IMR-90 (cell line): ENCODE measurements around the gene RIMBP2. TPM values are rescaled to one million over a fixed set of nuclear protein-coding genes. Genes with fewer than 3 reads are reported as not detected.

Source experiments
- ATAC-seq: fragments of 200-7000 bp; cut with Tn5 transposase; 2 replicates; pipeline ENCODE4 v1.9.1; 2020; ENCODE audit warnings: low read depth, mild to moderate bottlenecking, moderate library complexity
- BruUV-seq: library from RNA; stranded (reverse); fragments of 400-500 nt; replicated peaks from 2 replicates; lab custom pipeline; 2021; lab: Mats Ljungman, UMichigan
- CTCF ChIA-PET: fragments of 300-600 bp; formaldehyde crosslinking; extraction: SDS; loops from one replicate; lab custom pipeline; 2021; ENCODE audit warnings: antibody characterized with exemption; lab: Yijun Ruan, JAX
- POLR2A ChIA-PET: fragments of 300-600 bp; sonication (Branson Sonifier 250); formaldehyde crosslinking; loops from one replicate; lab custom pipeline; 2022; ENCODE audit warnings: antibody characterized with exemption; ENCODE audit not compliant: unreplicated experiment; lab: Charles Lee
- DNase-seq: peaks from one replicate; pipeline ENCODE4 v3.0.0; 2013
- H2AFZ ChIP-seq: replicated peaks from 2 replicates; pipeline ENCODE3; 2013; ENCODE audit warnings: low read length, mild to moderate bottlenecking; ENCODE audit not compliant: poor library complexity
- H2AK5ac ChIP-seq: 2 replicates; pipeline ENCODE4 v1.6.1; 2013; ENCODE audit warnings: low read depth, low read length, inconsistent platforms
- H2AK9ac ChIP-seq: replicated peaks from 2 replicates; pipeline ENCODE3; 2013; ENCODE audit warnings: mild to moderate bottlenecking, low read depth, low read length, moderate library complexity; ENCODE audit not compliant: poor library complexity
- H2BK120ac ChIP-seq: 2 replicates; pipeline ENCODE4 v1.6.1; 2013; ENCODE audit warnings: low read depth, low read length, inconsistent platforms
- H2BK15ac ChIP-seq: 3 replicates; pipeline ENCODE4 v1.6.1; 2013; ENCODE audit warnings: low read depth, low read length, inconsistent platforms
- H2BK20ac ChIP-seq: 2 replicates; pipeline ENCODE4 v1.6.1; 2013; ENCODE audit warnings: low read depth, mild to moderate bottlenecking, inconsistent platforms, low read length, moderate library complexity
- H2BK5ac ChIP-seq: 2 replicates; pipeline ENCODE4 v1.6.1; 2013; ENCODE audit warnings: mild to moderate bottlenecking, low read depth, low read length, inconsistent platforms; ENCODE audit not compliant: poor library complexity, severe bottlenecking
- H3K14ac ChIP-seq: replicated peaks from 2 replicates; pipeline ENCODE4 v1.6.1; 2013; ENCODE audit warnings: low read depth, low read length, inconsistent platforms
- H3K18ac ChIP-seq: 2 replicates; pipeline ENCODE4 v1.6.1; 2013; ENCODE audit warnings: low read depth, low read length, control low read depth
- H3K23ac ChIP-seq: 2 replicates; pipeline ENCODE4 v1.6.1; 2013; ENCODE audit warnings: low read depth, low read length, inconsistent platforms
- H3K27ac ChIP-seq: 2 replicates; pipeline ENCODE4 v1.5.1; 2013; ENCODE audit warnings: mild to moderate bottlenecking, control low read depth, low read length; ENCODE audit not compliant: insufficient read depth
- H3K27me3 ChIP-seq: 2 replicates; pipeline ENCODE4 v1.6.1; 2013; ENCODE audit warnings: low read length; ENCODE audit not compliant: control insufficient read depth, insufficient read depth
- H3K36me3 ChIP-seq: 2 replicates; pipeline ENCODE4 v1.6.1; 2013; ENCODE audit warnings: low read length, mixed read lengths; ENCODE audit not compliant: control insufficient read depth, insufficient read depth
- H3K4ac ChIP-seq: 2 replicates; pipeline ENCODE4 v1.6.1; 2013; ENCODE audit warnings: low read depth, low read length, inconsistent platforms
- H3K4me1 ChIP-seq: 2 replicates; pipeline ENCODE4 v1.6.1; 2013; ENCODE audit warnings: low read length, mixed read lengths; ENCODE audit not compliant: control insufficient read depth, insufficient read depth
- H3K4me2 ChIP-seq: 2 replicates; pipeline ENCODE4 v1.6.1; 2013; ENCODE audit warnings: low read depth, mild to moderate bottlenecking, control low read depth, low read length, moderate library complexity
- H3K4me3 ChIP-seq: 2 replicates; pipeline ENCODE4 v1.5.1; 2013; ENCODE audit warnings: low read depth, mild to moderate bottlenecking, control low read depth, low read length, moderate library complexity; ENCODE audit not compliant: insufficient read depth
- H3K56ac ChIP-seq: 2 replicates; pipeline ENCODE4 v1.6.1; 2013; ENCODE audit warnings: low read length, inconsistent platforms; ENCODE audit not compliant: insufficient read depth; ENCODE audit errors: extremely low read depth
- H3K79me1 ChIP-seq, 2 experiments: 2 replicates each; pipeline ENCODE4 v1.6.1; 2013; ENCODE audit warnings: low read length in 2 of 2, inconsistent platforms in 1 of 2, low read depth in 1 of 2
- H3K9ac ChIP-seq: 2 replicates; pipeline ENCODE4 v1.6.1; 2013; ENCODE audit warnings: low read depth, low read length, control low read depth
- H3K9me1 ChIP-seq: 2 replicates; pipeline ENCODE4 v1.6.1; 2013; ENCODE audit warnings: low read length, inconsistent platforms; ENCODE audit not compliant: insufficient read depth
- H3K9me3 ChIP-seq: 2 replicates; pipeline ENCODE4 v1.6.1; 2013; ENCODE audit warnings: low read length; ENCODE audit not compliant: control insufficient read depth, insufficient read depth
- H4K20me1 ChIP-seq: 2 replicates; pipeline ENCODE4 v1.6.1; 2013; ENCODE audit warnings: low read length, inconsistent platforms; ENCODE audit not compliant: insufficient read depth
- H4K5ac ChIP-seq: 2 replicates; pipeline ENCODE4 v1.6.1; 2013; ENCODE audit warnings: mild to moderate bottlenecking, low read depth, low read length, control low read depth
- H4K8ac ChIP-seq, 2 experiments: 2 replicates each; pipeline ENCODE4 v1.6.1; 2013; ENCODE audit warnings: low read depth in 2 of 2, low read length in 2 of 2, control low read depth in 1 of 2, inconsistent platforms in 1 of 2
- H4K91ac ChIP-seq: 2 replicates; pipeline ENCODE4 v1.6.1; 2013; ENCODE audit warnings: low read depth, low read length, inconsistent platforms; ENCODE audit not compliant: insufficient read depth
- FOS ChIP-seq: fragments of 150-350 bp; IDR thresholded peaks from 2 replicates; pipeline ENCODE4 v1.6.1; 2016; ENCODE audit warnings: low read depth, low read length
- MAZ ChIP-seq: IDR thresholded peaks from 2 replicates; pipeline ENCODE4 v1.6.1; 2012; ENCODE audit warnings: low read depth, mild to moderate bottlenecking, low read length, improper control_type of control experiment, moderate library complexity, borderline replicate concordance
- RCOR1 ChIP-seq: IDR thresholded peaks from 2 replicates; pipeline ENCODE4 v1.6.1; 2012; ENCODE audit warnings: mild to moderate bottlenecking, low read length, improper control_type of control experiment; ENCODE audit not compliant: insufficient replicate concordance
- WGBS, 2 experiments: methylation state at CpG; one replicate each; pipeline versions ENCODE4 v1.1.5 to v1.1.7; 2013; ENCODE audit warnings: missing lambda C conversion rate in 2 of 2; ENCODE audit not compliant: insufficient read length in 1 of 2; ENCODE audit errors: extremely low coverage in 2 of 2; 5-methylcytosine and 5-hydroxymethylcytosine counted together
- dilution Hi-C: fragments of 300-500 bp; cut with HindIII; formaldehyde crosslinking; loops from one replicate; pipeline ENCODE4 v1.14.3; 2018; ENCODE audit warnings: low sequenced_read_pairs; ENCODE audit not compliant: unreplicated experiment
- in situ Hi-C: fragments of 300-500 bp; cut with MboI; formaldehyde crosslinking; loops from 3 replicates; pipeline ENCODE4 v1.14.3; 2019; ENCODE audit warnings: low sequenced_read_pairs, inconsistent platforms, mixed read lengths
- intact Hi-C: fragments of 100-400 bp; cut with micrococcal nuclease; formaldehyde crosslinking; loops from 2 replicates; pipeline ENCODE4 v1.10.0; 2022
- polyA plus RNA-seq, 3 experiments: library from polyadenylated mRNA; depleted of rRNA; stranded (reverse); fragments of >200 nt; gene quantifications; 2 replicates each; pipeline ENCODE4 v1.2.3, GENCODE V29; 2012; ENCODE audit warnings: low replicate concordance in 1 of 3
- total RNA-seq: library from RNA; depleted of rRNA; stranded (reverse); fragments of >200 nt; gene quantifications from 2 replicates; pipeline ENCODE4 v1.2.3, GENCODE V29; 2012

Gene RIMBP2
- total and polyA plus RNA-seq, 2 of the 4 experiments (the other 2 are of a cell fraction): not detected

DNA sequence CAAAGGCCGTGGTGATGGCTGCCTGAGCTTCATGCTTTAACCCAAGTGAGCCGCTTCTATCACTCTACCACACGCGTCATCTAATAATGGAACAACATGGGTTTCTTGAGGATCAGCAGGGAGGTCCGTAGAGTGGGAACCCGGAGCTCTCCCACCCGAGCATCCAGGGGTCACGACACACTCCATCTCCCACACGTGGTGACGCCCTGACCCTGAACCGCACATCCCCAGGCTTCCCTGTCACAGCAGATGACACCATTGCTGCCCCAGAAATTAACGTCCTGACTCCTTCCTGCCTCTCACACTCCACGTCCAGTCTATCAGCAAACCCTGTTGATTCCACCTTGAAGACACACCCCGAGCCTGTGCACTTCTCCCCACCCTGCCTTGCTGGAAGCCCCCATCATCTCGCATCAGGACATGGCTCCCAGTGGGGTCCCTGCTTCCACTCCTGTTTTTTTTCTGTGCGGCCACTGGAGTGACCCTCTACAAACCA lies 215.2 kb downstream of the RIMBP2 start:
- H4K20me1 ChIP-seq: no peaks in the 10 kb centered on the region
- H2AK5ac ChIP-seq: no peak overlapping the region
- no peak overlapping the region for H3K4ac ChIP-seq
- no peaks in the 10 kb centered on the region for H3K36me3 ChIP-seq
- H4K8ac ChIP-seq: no peak overlapping the region
- no peak overlapping the region for H3K27ac ChIP-seq
- ATAC-seq: no peak
- BruUV-seq: no TSS peak
- dilution Hi-C loops (no loop called here), in situ Hi-C loops (no loop called here), intact Hi-C loops (no loop called here)
- peaks cover 50% of the 10 kb centered on the region for H3K9me3 ChIP-seq
- H3K9me1 ChIP-seq: no peaks in the 10 kb centered on the region
- no peak overlapping the region for H3K9ac ChIP-seq
- H3K56ac ChIP-seq: no peak overlapping the region
- H2AK9ac ChIP-seq: no peak overlapping the region
- no peak overlapping the region for H2BK20ac ChIP-seq
- H3K14ac ChIP-seq: no peak overlapping the region
- no peaks in the 10 kb centered on the region for H3K79me1 ChIP-seq
- H3K4me1 ChIP-seq: no peaks in the 10 kb centered on the region
- no peak overlapping the region for H3K4me2 ChIP-seq
- no peak overlapping the region for H4K91ac ChIP-seq
- H3K4me3 ChIP-seq: no peak overlapping the region
- no peaks in the 10 kb centered on the region for H3K27me3 ChIP-seq
- POLR2A ChIA-PET: no interaction called here
- no peak overlapping the region for H2BK5ac ChIP-seq
- no peak overlapping the region for H4K5ac ChIP-seq
- 37% methylated on average over 3 of the region's 16 CpGs; no CpG with 5 or more reads in 1 of the 2 experiments for WGBS, 2 experiments
- no peak for TF ChIP-seq MAZ
- no peak for TF ChIP-seq RCOR1
- no peak for TF ChIP-seq FOS
- no peak overlapping the region for H2BK120ac ChIP-seq
- no peak overlapping the region for H3K18ac ChIP-seq
- H3K23ac ChIP-seq: no peak overlapping the region
- peak overlapping the region; percentile 32 for H2AFZ ChIP-seq
- no peak for DNase-seq
- CTCF ChIA-PET: no interaction called here
- no peak overlapping the region for H2BK15ac ChIP-seq
